Astrocyte (in vitro differentiated cells and primary cell): Measurements from ENCODE around the gene PET117. TPM values are rescaled to one million over a fixed set of nuclear protein-coding genes. Genes with fewer than 3 reads are reported as not detected.

ENCODE experiments used
- DNase-seq: peaks from one replicate; pipeline ENCODE4 v3.0.0-alpha.2; 2010; ENCODE audit warnings: low read depth
- FAIRE-seq: peaks from 2 replicates; lab custom pipeline; 2011; peaks lifted over from hg19 to GRCh38; lab: Jason Lieb, UNC
- H2AFZ ChIP-seq: 2 replicates; pipeline ENCODE4 v1.6.0; 2012; ENCODE audit warnings: low read depth, low read length, inconsistent platforms
- H3K27ac ChIP-seq: 2 replicates; pipeline ENCODE4 v1.5.1; 2011; ENCODE audit warnings: low read depth, low read length, inconsistent platforms
- H3K27me3 ChIP-seq: 2 replicates; pipeline ENCODE4 v1.6.0; 2011; ENCODE audit warnings: low read length, inconsistent platforms; ENCODE audit not compliant: insufficient read depth
- H3K36me3 ChIP-seq: 2 replicates; pipeline ENCODE4 v1.5.1; 2011; ENCODE audit warnings: low read length, inconsistent platforms; ENCODE audit not compliant: insufficient read depth
- H3K4me1 ChIP-seq: 2 replicates; pipeline ENCODE4 v1.5.1; 2011; ENCODE audit warnings: low read length, inconsistent platforms; ENCODE audit not compliant: insufficient read depth
- H3K4me2 ChIP-seq: 2 replicates; pipeline ENCODE4 v1.6.0; 2012; ENCODE audit warnings: low read length, inconsistent platforms
- H3K4me3 ChIP-seq: 2 replicates; pipeline ENCODE4 v1.5.1; 2011; ENCODE audit warnings: low read depth, mild to moderate bottlenecking, low read length, inconsistent platforms; ENCODE audit not compliant: insufficient read depth
- H3K79me2 ChIP-seq: 2 replicates; pipeline ENCODE4 v1.6.0; 2012; ENCODE audit warnings: mild to moderate bottlenecking, low read length, inconsistent platforms; ENCODE audit not compliant: insufficient read depth
- H3K9ac ChIP-seq: 2 replicates; pipeline ENCODE4 v1.6.0; 2012; ENCODE audit warnings: mild to moderate bottlenecking, low read length, inconsistent platforms
- H3K9me3 ChIP-seq: 2 replicates; pipeline ENCODE4 v1.5.1; 2012; ENCODE audit warnings: low read depth, mild to moderate bottlenecking, low read length, inconsistent platforms; ENCODE audit not compliant: insufficient read depth
- H4K20me1 ChIP-seq: 2 replicates; pipeline ENCODE4 v1.6.0; 2012; ENCODE audit warnings: low read length, inconsistent platforms; ENCODE audit not compliant: insufficient read depth
- H3K27ac Mint-ChIP-seq: one replicate; pipeline ENCODE4 v1.8.0; 2021; ENCODE audit warnings: mild to moderate bottlenecking, mixed read lengths; ENCODE audit not compliant: unreplicated experiment
- H3K27me3 Mint-ChIP-seq: one replicate; pipeline ENCODE4 v1.8.0; 2021; ENCODE audit warnings: low read depth, mixed read lengths; ENCODE audit not compliant: unreplicated experiment
- H3K36me3 Mint-ChIP-seq: one replicate; pipeline ENCODE4 v1.8.0; 2021; ENCODE audit warnings: low read depth, mixed read lengths; ENCODE audit not compliant: unreplicated experiment
- H3K4me1 Mint-ChIP-seq: one replicate; pipeline ENCODE4 v1.8.0; 2021; ENCODE audit warnings: low read depth, mixed read lengths; ENCODE audit not compliant: unreplicated experiment
- H3K4me3 Mint-ChIP-seq: one replicate; pipeline ENCODE4 v1.8.0; 2021; ENCODE audit warnings: mild to moderate bottlenecking, moderate library complexity, mixed read lengths; ENCODE audit not compliant: unreplicated experiment
- H3K9me3 Mint-ChIP-seq: one replicate; pipeline ENCODE4 v1.8.0; 2021; ENCODE audit warnings: mild to moderate bottlenecking, mixed read lengths; ENCODE audit not compliant: unreplicated experiment
- EZH2 ChIP-seq: IDR thresholded peaks from 2 replicates; pipeline ENCODE4 v1.6.1; 2012; ENCODE audit warnings: mild to moderate bottlenecking, low read length, inconsistent platforms; ENCODE audit not compliant: insufficient read depth
- total RNA-seq: library from RNA; stranded (reverse); gene quantifications from 2 replicates; pipeline ENCODE4 v1.2.1, GENCODE V29; 2021
- TF ChIP-seq, protein P1 (sequence below): IDR thresholded peaks from 2 replicates; pipeline ENCODE4 v1.5.1; 2011; ENCODE audit warnings: low read depth, mild to moderate bottlenecking, inconsistent platforms, low read length, moderate library complexity; ENCODE audit not compliant: insufficient read depth

PET117 gene
- total RNA-seq, 1 donor from 2014 or later, result 10.7 TPM

DNA sequence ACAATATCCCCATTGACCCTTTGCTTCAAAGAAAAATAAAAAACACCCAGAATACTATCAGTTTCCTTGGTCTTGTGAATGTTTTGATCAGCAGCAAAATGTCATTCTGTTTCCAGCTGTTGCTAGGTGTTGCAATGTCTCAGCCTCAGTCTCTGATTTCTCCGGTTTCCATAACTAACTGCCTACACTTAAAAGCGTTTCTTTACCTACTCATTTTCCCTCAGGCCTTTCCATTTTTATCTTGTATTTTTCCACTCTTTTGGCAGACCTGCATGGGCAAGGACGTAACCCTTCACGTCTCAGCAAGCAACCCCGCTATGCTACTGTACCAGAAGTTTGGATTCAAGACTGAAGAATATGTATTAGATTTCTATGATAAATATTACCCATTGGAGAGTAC, 49.4 kb downstream of the PET117 start:
- H3K4me3 Mint-ChIP-seq, result no peak overlapping the region
- H3K27me3 ChIP-seq, result no peaks in the 10 kb centered on the region
- peaks cover 17% of the 10 kb centered on the region for H3K36me3 Mint-ChIP-seq
- no peaks in the 10 kb centered on the region for H3K9me3 Mint-ChIP-seq
- H3K9ac ChIP-seq, result no peak overlapping the region
- DNase-seq (no peak), FAIRE-seq (no peak)
- H3K79me2 ChIP-seq, result no peaks in the 10 kb centered on the region
- TF ChIP-seq EZH2, result no peak
- TF ChIP-seq, protein P1, sequence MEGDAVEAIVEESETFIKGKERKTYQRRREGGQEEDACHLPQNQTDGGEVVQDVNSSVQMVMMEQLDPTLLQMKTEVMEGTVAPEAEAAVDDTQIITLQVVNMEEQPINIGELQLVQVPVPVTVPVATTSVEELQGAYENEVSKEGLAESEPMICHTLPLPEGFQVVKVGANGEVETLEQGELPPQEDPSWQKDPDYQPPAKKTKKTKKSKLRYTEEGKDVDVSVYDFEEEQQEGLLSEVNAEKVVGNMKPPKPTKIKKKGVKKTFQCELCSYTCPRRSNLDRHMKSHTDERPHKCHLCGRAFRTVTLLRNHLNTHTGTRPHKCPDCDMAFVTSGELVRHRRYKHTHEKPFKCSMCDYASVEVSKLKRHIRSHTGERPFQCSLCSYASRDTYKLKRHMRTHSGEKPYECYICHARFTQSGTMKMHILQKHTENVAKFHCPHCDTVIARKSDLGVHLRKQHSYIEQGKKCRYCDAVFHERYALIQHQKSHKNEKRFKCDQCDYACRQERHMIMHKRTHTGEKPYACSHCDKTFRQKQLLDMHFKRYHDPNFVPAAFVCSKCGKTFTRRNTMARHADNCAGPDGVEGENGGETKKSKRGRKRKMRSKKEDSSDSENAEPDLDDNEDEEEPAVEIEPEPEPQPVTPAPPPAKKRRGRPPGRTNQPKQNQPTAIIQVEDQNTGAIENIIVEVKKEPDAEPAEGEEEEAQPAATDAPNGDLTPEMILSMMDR, result no peak
- H3K4me2 ChIP-seq, result no peak overlapping the region
- H3K27ac ChIP-seq, result no peak overlapping the region
- no peaks in the 10 kb centered on the region for H3K9me3 ChIP-seq
- H3K4me3 ChIP-seq, result no peak overlapping the region
- no peak overlapping the region for H2AFZ ChIP-seq
- no peaks in the 10 kb centered on the region for H3K4me1 ChIP-seq
- peaks cover 18% of the 10 kb centered on the region for H3K36me3 ChIP-seq
- H4K20me1 ChIP-seq, result no peaks in the 10 kb centered on the region
- no peaks in the 10 kb centered on the region for H3K27me3 Mint-ChIP-seq
- no peaks in the 10 kb centered on the region for H3K4me1 Mint-ChIP-seq
- no peak overlapping the region for H3K27ac Mint-ChIP-seq

GRCh38 chr20:18188434-18188833, 50.8 kb downstream of the PET117 start:
- no peaks in the 10 kb centered on the region for H3K27me3 Mint-ChIP-seq

More at GRCh38 chr20:18188434-18188833, 50.8 kb downstream of the PET117 start:
- Histone ChIP-seq H3K4me2 (no peak overlapping the region), H3K27me3 (no peaks in the 10 kb centered on the region), H3K4me3 (no peak overlapping the region), H3K79me2 (no peaks in the 10 kb centered on the region), H3K27ac (no peak overlapping the region), H2AFZ (no peak overlapping the region), H3K4me1 (no peaks in the 10 kb centered on the region), H3K9me3 (no peaks in the 10 kb centered on the region), H3K9ac (no peak overlapping the region), H3K36me3 (peaks cover 18% of the 10 kb centered on the region), H4K20me1 (no peaks in the 10 kb centered on the region)
- DNase-seq, result peak; percentile 14
- no peak for TF ChIP-seq EZH2
- TF ChIP-seq, protein P1, result no peak
- no peak for FAIRE-seq
- Mint-ChIP-seq H3K4me3 (no peak overlapping the region), H3K4me1 (no peaks in the 10 kb centered on the region), H3K36me3 (peaks cover 12% of the 10 kb centered on the region), H3K9me3 (no peaks in the 10 kb centered on the region), H3K27ac (peak overlapping the region; percentile 5)
